ENCODE data around the gene MCF2. TPM values are rescaled to one million over a fixed set of nuclear protein-coding genes. Genes with fewer than 3 reads are reported as not detected.

The MCF2 gene
- total RNA-seq, 1 donor from 2014 or later: 0.27 TPM

- no peak for FAIRE-seq
- no peak overlapping the region for H3K27ac Mint-ChIP-seq (ENCODE audit: unreplicated experiment)
Observed at GRCh38 chrX:139647597-139647996, 60.4 kb downstream of the MCF2 start.

GRCh38 chrX:139642241-139642927 is 65.6 kb downstream of the MCF2 start:
- FAIRE-seq (peak; percentile 89), DNase-seq (ENCODE audit: low read depth) (peak; percentile 29)
- H3K4me3 Mint-ChIP-seq (ENCODE audit: unreplicated experiment): no peak overlapping the region
- H3K36me3 Mint-ChIP-seq (ENCODE audit: low read depth, unreplicated experiment): no peaks in the 10 kb centered on the region
- no peaks in the 10 kb centered on the region for H3K27me3 ChIP-seq (ENCODE audit: insufficient read depth, low read length)
- H3K27ac Mint-ChIP-seq (ENCODE audit: unreplicated experiment): no peak overlapping the region
- H3K9me3 Mint-ChIP-seq (ENCODE audit: unreplicated experiment): no peaks in the 10 kb centered on the region
- H3K9me3 ChIP-seq (ENCODE audit: insufficient read depth, low read depth, low read length): no peaks in the 10 kb centered on the region
- no peaks in the 10 kb centered on the region for H3K4me1 ChIP-seq (ENCODE audit: insufficient read depth, low read length)
- peak overlapping the region; percentile 44 for H3K4me3 ChIP-seq (ENCODE audit: insufficient read depth, low read depth, low read length)
- no peak overlapping the region for H3K27ac ChIP-seq (ENCODE audit: low read depth, low read length)
- no peaks in the 10 kb centered on the region for H3K27me3 Mint-ChIP-seq (ENCODE audit: low read depth, unreplicated experiment)
- peak overlapping the region; percentile 76 for H3K4me2 ChIP-seq (ENCODE audit: low read length)
- H4K20me1 ChIP-seq (ENCODE audit: insufficient read depth, low read length): no peaks in the 10 kb centered on the region
- H3K79me2 ChIP-seq (ENCODE audit: insufficient read depth, low read length): no peaks in the 10 kb centered on the region
- peak overlapping the region; percentile 41 for H2AFZ ChIP-seq (ENCODE audit: low read depth, low read length)
- H3K4me1 Mint-ChIP-seq (ENCODE audit: low read depth, unreplicated experiment): no peaks in the 10 kb centered on the region
- H3K9ac ChIP-seq (ENCODE audit: low read length): no peak overlapping the region
- TF ChIP-seq EZH2 (IDR thresholded peaks at IDR 0.05; ENCODE audit: insufficient read depth, low read length): no peak
- TF ChIP-seq, protein P1, sequence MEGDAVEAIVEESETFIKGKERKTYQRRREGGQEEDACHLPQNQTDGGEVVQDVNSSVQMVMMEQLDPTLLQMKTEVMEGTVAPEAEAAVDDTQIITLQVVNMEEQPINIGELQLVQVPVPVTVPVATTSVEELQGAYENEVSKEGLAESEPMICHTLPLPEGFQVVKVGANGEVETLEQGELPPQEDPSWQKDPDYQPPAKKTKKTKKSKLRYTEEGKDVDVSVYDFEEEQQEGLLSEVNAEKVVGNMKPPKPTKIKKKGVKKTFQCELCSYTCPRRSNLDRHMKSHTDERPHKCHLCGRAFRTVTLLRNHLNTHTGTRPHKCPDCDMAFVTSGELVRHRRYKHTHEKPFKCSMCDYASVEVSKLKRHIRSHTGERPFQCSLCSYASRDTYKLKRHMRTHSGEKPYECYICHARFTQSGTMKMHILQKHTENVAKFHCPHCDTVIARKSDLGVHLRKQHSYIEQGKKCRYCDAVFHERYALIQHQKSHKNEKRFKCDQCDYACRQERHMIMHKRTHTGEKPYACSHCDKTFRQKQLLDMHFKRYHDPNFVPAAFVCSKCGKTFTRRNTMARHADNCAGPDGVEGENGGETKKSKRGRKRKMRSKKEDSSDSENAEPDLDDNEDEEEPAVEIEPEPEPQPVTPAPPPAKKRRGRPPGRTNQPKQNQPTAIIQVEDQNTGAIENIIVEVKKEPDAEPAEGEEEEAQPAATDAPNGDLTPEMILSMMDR (IDR thresholded peaks at IDR 0.05; ENCODE audit: insufficient read depth, low read depth, low read length): no peak
- no peaks in the 10 kb centered on the region for H3K36me3 ChIP-seq (ENCODE audit: insufficient read depth, low read length)

More at GRCh38 chrX:139647597-139647996, 60.4 kb downstream of the MCF2 start:
- Histone ChIP-seq H3K4me1 (ENCODE audit: insufficient read depth, low read length) (no peaks in the 10 kb centered on the region), H3K9ac (ENCODE audit: low read length) (no peak overlapping the region), H3K4me3 (ENCODE audit: insufficient read depth, low read depth, low read length) (no peak overlapping the region), H4K20me1 (ENCODE audit: insufficient read depth, low read length) (no peaks in the 10 kb centered on the region), H3K27me3 (ENCODE audit: insufficient read depth, low read length) (no peaks in the 10 kb centered on the region), H2AFZ (ENCODE audit: low read depth, low read length) (no peak overlapping the region), H3K79me2 (ENCODE audit: insufficient read depth, low read length) (no peaks in the 10 kb centered on the region), H3K36me3 (ENCODE audit: insufficient read depth, low read length) (no peaks in the 10 kb centered on the region), H3K4me2 (ENCODE audit: low read length) (no peak overlapping the region), H3K27ac (ENCODE audit: low read depth, low read length) (no peak overlapping the region), H3K9me3 (ENCODE audit: insufficient read depth, low read depth, low read length) (no peaks in the 10 kb centered on the region)
- no peaks in the 10 kb centered on the region for H3K9me3 Mint-ChIP-seq (ENCODE audit: unreplicated experiment)
- no peaks in the 10 kb centered on the region for H3K4me1 Mint-ChIP-seq (ENCODE audit: low read depth, unreplicated experiment)
- no peaks in the 10 kb centered on the region for H3K27me3 Mint-ChIP-seq (ENCODE audit: low read depth, unreplicated experiment)
- H3K36me3 Mint-ChIP-seq (ENCODE audit: low read depth, unreplicated experiment): no peaks in the 10 kb centered on the region
- no peak overlapping the region for H3K4me3 Mint-ChIP-seq (ENCODE audit: unreplicated experiment)
- TF ChIP-seq, protein P1 (IDR thresholded peaks at IDR 0.05; ENCODE audit: insufficient read depth, low read depth, low read length): no peak
- TF ChIP-seq EZH2 (IDR thresholded peaks at IDR 0.05; ENCODE audit: insufficient read depth, low read length): no peak
- no peak for DNase-seq (ENCODE audit: low read depth)

DNA sequence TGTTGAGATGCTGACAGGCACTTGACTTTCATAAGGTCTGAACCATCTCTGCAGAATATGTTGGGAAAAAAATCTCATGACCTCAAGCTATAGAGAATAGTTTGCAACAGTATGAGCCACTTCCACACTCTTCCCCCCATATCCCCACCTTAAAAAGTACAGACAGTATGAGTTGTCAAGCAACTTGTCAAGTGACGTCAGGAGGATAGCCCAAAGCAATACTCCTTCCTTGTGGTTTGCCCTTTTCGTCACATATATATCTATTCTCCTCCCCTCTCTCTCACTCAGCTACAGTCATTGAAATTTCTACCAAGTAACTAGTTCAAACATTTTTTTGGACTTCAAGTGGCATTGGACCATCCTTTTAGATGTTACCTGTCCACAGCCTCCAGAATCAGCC is 67.7 kb downstream of the MCF2 start:
- Histone ChIP-seq H3K9me3 (ENCODE audit: insufficient read depth, low read depth, low read length) (no peaks in the 10 kb centered on the region), H3K27ac (ENCODE audit: low read depth, low read length) (no peak overlapping the region), H3K4me3 (ENCODE audit: insufficient read depth, low read depth, low read length) (no peak overlapping the region), H3K36me3 (ENCODE audit: insufficient read depth, low read length) (no peaks in the 10 kb centered on the region), H3K4me1 (ENCODE audit: insufficient read depth, low read length) (no peaks in the 10 kb centered on the region), H3K27me3 (ENCODE audit: insufficient read depth, low read length) (no peaks in the 10 kb centered on the region), H2AFZ (ENCODE audit: low read depth, low read length) (no peak overlapping the region), H4K20me1 (ENCODE audit: insufficient read depth, low read length) (no peaks in the 10 kb centered on the region), H3K79me2 (ENCODE audit: insufficient read depth, low read length) (no peaks in the 10 kb centered on the region), H3K9ac (ENCODE audit: low read length) (no peak overlapping the region), H3K4me2 (ENCODE audit: low read length) (no peak overlapping the region)
- DNase-seq (ENCODE audit: low read depth): no peak
- Mint-ChIP-seq H3K27ac (ENCODE audit: unreplicated experiment) (no peak overlapping the region), H3K27me3 (ENCODE audit: low read depth, unreplicated experiment) (no peaks in the 10 kb centered on the region), H3K36me3 (ENCODE audit: low read depth, unreplicated experiment) (no peaks in the 10 kb centered on the region), H3K9me3 (ENCODE audit: unreplicated experiment) (no peaks in the 10 kb centered on the region), H3K4me3 (ENCODE audit: unreplicated experiment) (no peak overlapping the region), H3K4me1 (ENCODE audit: low read depth, unreplicated experiment) (no peaks in the 10 kb centered on the region)
- TF ChIP-seq, protein P1 (IDR thresholded peaks at IDR 0.05; ENCODE audit: insufficient read depth, low read depth, low read length): no peak
- TF ChIP-seq EZH2 (IDR thresholded peaks at IDR 0.05; ENCODE audit: insufficient read depth, low read length): no peak
- FAIRE-seq: no peak

Measured in astrocyte (in vitro differentiated cells and primary cell).